HG03039 (cell line): ENCODE data around the gene FDXR.
"Not testable (repeated sequence)": the region's sequence is repeated elsewhere in the genome, so short reads cannot be mapped to it uniquely, and the experiment has no call there.

Experiments
- ATAC-seq: cut with Tn5 transposase; IDR thresholded peaks from one replicate; pipeline ENCODE4 v1.9.1; 2021; ENCODE audit warnings: mild to moderate bottlenecking, moderate library complexity; ENCODE audit not compliant: unreplicated experiment

The FDXR gene, protein sequence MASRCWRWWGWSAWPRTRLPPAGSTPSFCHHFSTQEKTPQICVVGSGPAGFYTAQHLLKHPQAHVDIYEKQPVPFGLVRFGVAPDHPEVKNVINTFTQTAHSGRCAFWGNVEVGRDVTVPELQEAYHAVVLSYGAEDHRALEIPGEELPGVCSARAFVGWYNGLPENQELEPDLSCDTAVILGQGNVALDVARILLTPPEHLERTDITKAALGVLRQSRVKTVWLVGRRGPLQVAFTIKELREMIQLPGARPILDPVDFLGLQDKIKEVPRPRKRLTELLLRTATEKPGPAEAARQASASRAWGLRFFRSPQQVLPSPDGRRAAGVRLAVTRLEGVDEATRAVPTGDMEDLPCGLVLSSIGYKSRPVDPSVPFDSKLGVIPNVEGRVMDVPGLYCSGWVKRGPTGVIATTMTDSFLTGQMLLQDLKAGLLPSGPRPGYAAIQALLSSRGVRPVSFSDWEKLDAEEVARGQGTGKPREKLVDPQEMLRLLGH

GRCh38 chr17:74872313-74873036, at the start of gene FDXR:
TSS of gene FDXR (minus strand) at chr17:74872994. CDS start at chr17:74872944, 50 bp downstream.
- ATAC-seq, result peak; percentile 12

GRCh38 chr17:74922172-74922571, 49.4 kb upstream of the FDXR start:
- no peak for ATAC-seq

DNA sequence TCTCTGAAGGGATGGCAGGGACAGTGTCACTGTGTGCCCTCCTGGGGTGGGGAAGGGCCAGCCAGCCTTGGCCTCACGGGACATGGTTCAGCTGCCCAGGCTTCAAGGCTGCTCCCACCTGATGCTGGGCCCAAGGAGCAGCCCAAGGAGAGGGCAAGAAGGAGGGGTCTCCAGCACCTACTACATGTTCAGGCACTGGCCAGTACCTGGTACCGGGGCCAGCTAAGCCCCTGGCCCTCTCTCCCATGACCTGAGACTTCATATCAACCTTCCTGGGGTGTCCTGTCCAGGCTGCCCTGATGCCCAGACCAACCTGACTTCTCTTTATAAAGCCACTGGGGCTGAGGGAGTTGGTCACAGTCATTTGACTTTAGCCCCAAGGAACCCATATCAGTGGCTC, 49.0 kb upstream of the FDXR start:
- no peak for ATAC-seq

- ATAC-seq, result no peak
These were observed 48.4 kb upstream of the FDXR start for GRCh38 chr17:74921026-74921681.

GRCh38 chr17:74920642-74921025, 47.8 kb upstream of the FDXR start:
- ATAC-seq, result no peak

DNA sequence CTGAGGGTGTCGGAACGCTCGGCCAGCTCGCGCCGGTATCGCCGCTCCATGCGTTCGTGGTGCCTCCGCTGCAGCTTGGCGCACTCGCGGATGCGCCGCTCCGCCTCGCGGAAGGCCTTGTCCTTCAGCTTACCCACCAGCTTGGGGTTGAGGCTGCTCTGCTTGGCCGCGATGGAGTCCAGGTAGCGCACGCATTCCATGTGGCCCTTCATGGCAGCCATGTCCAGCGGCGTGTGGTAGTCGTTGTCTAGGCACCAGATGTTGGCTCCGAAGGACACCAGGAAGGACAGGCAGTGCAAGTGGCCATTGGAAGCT, 47.5 kb upstream of the FDXR start:
- no peak for ATAC-seq

- ATAC-seq, result no peak
These were observed 46.9 kb upstream of the FDXR start for GRCh38 chr17:74919440-74920305.

DNA sequence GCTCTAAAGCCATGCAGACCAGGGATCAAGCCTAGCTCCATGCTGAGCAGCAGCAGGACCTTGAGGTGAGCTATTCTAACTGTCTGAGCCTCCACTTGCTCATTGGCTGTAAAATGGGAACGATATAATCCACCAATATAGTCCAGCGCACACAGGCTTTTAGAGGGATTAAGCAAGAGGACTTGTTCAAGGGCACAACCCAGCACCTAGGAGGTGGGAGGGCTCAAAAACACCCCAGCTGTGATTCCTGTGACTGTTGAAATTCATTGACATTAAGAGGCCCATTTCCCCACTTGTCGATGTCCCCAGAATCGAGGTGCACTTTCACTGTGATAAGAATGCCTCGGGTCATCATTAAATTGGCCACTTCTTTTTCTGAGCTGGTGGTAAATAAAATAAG, 46.1 kb upstream of the FDXR start:
- no peak for ATAC-seq

GRCh38 chr17:74917430-74917829, 44.6 kb upstream of the FDXR start:
- ATAC-seq, result no peak

GRCh38 chr17:74916851-74917199, 44.0 kb upstream of the FDXR start:
- ATAC-seq, result no peak

DNA sequence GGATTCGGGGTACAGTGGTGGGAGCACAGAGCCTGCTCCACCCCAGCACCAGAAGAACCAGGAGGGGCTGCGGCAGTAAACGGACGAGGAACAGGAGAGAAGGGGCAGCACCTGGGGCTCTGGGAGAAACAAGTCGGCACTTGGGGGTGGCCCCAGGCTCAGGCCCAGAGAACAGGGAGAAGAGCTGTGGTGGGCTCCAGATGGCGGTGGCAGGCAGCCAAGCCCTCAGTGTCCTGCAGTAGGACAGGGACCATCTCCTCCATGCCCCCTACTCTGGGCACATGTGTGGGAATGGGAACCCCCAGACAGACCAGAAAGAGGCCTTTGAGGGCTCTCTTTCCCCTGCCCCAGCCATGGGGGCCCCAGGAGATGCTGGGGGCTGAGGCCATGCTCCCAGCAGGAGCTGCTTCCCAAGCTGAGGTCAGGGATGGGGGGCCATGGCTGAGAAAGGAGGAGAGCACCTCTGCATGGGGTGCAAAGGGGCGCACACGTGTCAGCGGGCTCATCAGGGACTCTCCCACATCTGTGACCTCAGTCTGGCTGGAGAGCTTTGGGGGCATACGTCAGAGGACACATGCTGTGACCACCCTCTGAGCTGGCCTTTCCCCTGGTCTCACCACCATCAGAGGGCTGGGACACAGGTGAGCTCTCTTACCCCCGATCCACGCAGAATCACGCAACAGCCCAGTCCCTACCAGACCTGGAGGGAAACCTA, 43.5 kb upstream of the FDXR start:
- ATAC-seq, result no peak

GRCh38 chr17:74911423-74911822, 38.6 kb upstream of the FDXR start:
- ATAC-seq, result not testable (repeated sequence)

DNA sequence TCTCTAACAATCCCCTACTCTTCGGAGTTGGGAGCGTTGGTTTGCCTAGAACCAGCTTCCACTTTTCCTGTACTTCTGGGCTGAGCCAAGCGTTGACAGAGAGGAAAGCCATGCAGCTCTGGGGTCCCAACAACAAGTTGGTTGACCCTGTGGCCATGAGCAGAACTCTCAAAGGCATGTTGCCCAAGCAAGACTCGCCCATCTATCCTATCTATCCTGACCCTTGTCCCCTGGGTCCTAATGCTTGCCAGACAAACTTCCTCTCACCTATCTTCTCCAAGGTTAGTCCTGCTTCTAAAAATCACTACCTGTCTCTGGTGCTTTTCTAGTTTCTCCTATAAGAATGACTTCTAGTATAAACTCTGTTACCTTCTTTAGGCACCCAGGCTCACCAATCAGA, 36.3 kb upstream of the FDXR start:
- ATAC-seq, result not testable (repeated sequence)

GRCh38 chr17:74907012-74907411, 34.2 kb upstream of the FDXR start:
- ATAC-seq, result no peak

DNA sequence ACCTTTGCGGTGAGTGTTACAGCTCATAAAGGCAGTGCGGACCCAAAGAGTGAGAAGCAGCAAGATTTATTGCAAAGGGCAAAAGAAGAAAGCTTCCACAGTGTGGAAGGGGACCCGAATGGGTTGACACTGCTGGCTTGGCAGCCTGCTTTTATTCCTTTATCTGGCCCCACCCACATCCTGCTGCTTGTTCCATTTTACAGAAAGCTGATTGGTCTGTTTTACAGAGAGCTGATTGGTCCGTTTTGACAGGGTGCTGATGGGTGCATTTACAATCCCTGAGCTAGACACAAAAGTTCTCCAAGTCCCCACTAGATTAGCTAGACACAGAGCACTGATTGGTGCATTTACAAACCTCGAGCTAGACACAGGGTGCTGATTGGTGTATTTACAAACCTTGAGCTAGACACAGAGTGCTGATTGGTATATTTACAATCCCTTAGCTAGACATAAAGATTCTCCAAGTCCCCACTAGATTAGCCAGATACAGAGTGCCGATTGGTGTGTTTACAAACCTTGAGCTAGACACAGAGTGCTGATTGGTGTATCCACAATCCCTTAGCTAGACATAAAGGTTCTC, 33.5 kb upstream of the FDXR start:
- ATAC-seq, result not testable (repeated sequence)

- no peak for ATAC-seq
These were observed 32.1 kb upstream of the FDXR start for GRCh38 chr17:74904687-74905409.

DNA sequence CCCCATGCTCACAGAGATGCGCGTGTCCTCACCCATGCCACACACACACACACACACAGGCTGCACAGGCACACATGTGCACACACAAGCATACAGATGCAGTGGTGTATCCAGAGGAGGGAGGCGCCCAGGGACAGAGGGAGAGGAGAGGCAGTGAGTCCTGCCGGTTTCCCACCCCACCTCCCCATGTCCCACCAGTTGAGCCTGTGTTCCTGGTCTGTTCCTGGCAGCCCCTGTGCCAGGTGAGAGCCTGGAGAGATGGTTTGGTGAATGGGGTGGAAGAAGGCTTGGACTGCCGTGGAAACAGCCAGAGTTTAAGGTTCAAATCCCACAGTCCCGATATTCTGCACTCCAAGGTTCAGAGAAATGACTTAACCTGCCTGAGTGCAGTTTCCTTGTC, 30.9 kb upstream of the FDXR start:
- ATAC-seq, result no peak

DNA sequence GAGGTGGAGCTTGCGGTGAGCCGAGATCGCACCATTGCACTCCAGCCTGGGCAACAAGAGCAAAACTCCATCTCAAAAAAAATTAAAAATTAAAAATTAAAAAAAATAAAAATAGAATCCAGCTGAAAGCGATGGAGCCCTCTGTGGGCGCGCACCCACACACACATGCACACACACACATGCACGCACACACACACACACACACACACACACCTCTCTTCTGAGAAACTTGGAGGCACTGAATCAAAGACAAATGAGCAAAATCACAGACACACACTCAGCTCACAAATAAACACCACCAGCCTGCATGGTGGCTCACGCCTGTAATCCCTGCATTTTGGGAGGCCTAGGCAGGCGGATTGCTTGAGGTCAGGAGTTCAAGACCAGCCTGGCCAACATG, 30.2 kb upstream of the FDXR start:
- no peak for ATAC-seq
